ENCODE measurements around the gene RBM28.

RBM28 gene

DNA sequence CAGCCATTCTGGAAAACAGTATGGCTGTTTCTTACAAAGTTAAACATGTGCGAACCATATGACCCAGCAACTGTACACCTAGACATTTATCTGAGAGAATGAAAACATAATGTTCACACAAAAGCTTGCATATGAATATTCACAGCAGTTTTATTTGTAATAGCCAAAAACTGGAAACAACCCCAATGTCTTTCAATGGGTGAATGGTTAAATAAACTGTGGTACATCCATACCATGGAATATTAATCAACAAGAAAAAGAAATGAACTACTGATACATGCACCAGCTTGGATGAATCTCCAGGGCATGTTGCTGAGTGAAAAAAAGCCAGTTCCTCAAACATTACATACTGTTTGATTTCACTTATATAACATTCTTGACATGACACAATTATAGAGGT lies 65.3 kb downstream of the RBM28 start:
- DNase-seq, result no peak

DNA sequence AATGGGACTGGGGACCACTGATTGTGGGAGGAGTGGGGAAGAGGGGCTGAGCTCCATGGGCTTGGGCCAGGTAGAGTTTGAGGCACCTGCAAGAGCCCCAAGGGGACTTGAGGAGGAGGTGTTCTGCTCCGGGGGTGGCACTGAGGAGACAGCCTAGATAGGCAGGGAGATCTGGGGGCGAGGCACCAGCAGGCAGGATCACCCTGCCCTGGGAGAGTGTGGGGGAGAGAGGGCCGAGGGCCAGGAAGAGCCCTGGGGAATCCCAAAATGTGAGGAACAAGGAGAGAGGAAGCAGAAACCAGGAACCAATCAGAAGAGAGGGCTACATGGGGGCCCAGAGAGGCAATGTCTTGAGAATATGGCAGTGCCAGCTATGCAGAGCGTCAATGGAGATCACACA lies 68.0 kb downstream of the RBM28 start:
- DNase-seq, result no peak

DNA sequence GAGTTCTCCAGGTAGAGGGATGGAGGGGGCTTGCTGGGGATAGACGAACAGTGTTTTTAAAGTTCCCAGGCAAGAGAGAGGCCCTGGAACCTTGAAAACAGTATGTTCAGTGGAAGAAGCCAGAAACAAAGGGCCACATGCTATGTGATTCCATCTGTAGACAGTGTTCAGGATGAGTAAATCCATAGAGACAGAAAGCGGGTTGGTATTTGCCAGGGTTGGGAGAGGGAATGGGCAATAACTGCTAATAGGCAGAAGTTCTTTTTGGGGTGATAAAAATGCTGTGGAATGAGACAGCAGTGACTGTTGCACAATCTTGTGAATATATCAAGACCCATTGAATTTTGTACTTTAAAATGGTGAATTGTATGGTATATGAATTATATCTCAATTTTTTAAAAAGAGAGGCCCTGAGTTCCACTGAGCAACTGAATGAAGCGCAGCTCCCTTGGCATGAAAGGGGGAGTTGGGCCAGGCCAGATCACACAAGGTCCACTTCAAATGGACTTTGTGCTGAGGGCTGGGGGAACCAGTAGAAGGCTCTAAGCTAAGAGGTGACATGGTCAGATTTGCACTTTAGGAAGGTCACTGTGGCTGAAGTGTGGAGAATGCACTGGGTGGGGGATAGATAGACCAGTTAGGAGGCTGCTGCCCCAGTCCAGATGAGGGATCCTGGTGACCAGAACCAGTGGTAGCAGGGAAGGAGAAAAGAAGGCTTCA lies 68.7 kb downstream of the RBM28 start:
- DNase-seq, result no peak

DNA sequence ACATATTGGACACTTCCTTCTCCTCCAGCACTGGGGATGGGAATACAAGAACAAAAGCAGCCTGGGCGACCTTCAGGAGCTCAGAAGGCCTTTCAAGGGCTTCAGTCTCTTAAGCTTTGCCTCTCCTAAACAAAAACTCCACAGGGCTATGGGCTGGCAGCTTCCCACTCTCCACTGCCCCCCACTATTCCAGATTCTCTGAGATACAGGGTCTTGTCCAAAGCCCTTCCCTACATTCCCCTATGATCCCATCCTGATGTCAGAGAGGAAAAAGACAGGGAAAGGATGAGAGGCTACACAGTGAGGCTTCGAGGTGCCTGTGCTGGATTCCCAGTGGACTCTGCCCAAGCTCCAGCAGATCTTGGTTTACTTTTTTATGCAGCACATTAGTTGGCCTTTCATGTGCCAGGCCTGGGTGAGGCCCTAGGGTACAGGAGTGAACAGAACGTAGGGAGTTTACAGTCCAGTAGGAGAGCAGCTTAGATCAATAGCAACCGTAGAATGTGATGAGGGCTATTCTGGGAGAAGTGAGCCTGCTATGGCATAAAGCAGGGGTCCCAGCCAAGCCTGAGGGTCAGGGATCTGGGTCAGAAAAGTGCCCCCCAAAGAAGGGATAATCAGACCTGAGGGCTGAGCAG lies 69.3 kb downstream of the RBM28 start:
- DNase-seq, result no peak

DNA sequence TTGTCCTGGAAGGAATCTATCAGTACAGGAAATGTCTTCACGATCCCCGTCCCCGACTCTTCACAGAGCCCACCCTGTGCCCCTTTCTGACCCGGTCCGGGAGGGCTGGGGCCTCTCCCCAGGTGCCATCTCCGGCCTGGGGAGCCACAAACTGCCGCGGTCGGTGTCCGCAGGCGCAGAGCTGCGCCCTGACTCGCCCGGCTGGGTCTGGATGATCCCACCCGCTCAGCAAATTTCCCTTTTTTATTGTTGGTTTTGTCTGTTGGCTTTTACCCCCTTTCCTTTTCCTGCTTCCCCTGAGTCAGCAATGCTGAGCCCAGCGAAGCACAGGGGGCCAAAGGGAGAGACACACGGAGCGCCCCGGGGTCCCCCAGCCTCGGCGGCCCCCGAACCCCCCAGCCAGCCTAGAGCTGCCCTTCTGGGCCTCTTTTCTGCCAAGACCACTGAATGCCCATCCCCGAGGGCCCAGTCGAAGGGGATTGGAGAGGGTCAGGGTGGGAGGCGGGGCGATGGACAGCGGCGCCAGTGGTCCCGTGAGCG lies 71.7 kb downstream of the RBM28 start:
- no peak for DNase-seq

DNA sequence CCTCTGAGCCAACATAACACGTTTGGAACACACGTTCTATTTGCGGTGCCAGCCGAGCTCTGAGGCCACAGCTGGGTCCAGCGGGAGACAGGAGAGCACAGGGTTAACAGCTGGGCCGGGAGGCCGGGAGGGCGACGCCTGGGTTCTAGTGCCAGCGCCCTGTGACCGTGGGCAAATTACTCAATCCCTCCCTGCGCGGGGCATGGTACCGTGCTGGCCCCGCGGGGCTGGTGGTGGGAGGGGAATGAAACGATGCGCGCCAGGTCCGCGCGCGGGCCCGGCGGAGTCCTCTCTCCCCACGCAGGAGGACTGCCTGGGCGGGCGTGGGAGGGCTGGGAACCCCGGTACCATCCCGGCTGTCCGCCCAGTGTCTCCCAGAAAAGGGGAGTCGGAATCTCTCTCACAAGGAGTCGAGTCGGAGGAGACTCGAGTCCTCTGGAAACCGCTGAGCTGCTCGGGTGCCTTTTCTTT lies 72.2 kb downstream of the RBM28 start:
- DNase-seq, result no peak

DNA sequence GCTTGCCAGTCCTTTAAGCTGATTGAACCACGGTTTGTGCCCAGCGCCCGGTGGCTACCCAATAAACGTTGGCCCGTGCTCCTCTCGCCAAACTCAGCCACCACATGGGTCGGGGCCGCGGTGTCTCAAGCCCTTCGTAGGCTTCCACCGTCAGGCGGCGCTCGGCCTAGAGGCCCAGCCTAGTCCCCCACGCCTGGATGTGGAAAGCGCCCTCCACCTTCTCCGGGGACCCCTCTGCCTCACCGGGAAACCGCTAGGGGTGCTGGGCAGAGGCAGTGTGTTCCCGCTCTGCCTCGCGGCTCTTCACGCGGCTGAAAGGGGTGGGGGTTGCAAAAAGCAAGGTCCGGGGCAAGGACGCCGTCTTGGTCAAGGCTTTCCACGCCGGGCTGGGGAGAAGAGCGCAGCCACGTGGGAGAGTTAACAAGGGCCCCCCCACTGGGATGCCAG lies 72.9 kb downstream of the RBM28 start:
- DNase-seq, result no peak

DNA sequence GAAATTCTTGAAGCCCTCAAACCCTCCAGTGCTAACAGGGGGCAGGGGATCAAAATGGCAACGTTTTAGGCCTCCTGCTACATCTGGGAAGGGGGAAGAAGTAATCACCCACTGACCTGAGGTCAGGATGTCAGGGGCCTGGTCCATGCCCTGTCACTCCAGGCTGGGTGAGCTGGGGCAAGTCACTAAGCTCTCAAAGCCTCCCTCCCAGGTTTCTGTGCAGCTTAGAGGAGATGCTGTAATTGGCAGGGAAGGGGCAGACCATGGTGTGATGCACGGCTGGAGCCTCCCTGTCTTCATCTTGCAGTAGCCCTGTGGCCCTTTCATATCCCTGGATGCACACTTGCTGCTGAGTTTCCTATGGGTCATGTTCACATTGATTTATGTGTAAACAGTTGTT lies 75.5 kb downstream of the RBM28 start:
- peak; percentile 90 for DNase-seq

DNA sequence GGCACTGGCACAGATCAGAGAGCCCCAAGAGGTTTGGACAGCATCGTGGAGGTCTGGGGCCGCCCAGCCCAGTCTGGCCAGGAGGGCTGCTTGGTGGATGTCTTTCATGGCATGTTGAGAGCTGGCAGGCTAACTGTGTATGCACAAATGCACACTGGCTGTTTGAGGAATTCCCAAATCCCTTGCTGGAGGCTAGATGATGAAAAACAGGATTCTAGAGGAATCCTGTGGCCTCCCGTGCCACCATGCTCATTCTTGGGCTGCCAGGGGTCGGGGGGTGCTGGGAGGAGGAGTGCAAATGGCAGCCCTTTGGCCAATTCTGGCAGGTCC lies 76.1 kb downstream of the RBM28 start:
- no peak for DNase-seq

DNA sequence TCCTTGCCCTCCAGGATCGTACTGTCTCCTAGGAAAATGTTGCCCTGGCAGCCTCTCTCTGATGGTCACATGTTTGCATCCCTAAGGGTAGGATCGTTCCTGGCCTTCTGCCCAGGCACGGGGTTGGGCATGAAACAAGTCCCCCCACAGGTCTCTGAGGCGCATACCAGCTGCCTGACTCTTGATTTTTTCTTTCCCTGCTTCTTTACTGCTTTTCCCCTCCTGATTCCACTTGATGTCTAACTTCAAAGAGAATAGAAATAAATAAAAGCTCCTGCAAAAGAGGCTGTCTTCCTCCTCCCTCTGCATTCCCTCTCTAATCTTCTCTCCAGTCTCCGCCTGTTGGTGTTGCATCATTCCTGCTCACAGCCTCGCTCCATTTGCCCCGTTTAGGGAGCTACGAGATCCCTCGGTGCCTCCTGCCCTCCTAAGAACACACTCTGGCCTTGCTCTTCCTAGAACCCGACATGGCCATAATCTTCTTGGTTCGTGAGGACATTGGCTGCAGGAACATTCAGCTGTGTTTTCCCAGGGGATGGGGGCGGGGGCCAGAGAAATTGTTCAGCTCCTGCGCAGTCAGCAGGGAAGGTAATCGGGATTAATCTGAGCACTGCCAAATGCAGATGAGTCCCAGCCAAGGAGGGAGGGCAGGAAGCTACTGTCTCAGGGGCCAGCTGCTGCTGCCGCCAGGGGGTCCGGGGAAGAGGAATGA lies 76.7 kb downstream of the RBM28 start:
- peak; percentile 98 for DNase-seq

DNA sequence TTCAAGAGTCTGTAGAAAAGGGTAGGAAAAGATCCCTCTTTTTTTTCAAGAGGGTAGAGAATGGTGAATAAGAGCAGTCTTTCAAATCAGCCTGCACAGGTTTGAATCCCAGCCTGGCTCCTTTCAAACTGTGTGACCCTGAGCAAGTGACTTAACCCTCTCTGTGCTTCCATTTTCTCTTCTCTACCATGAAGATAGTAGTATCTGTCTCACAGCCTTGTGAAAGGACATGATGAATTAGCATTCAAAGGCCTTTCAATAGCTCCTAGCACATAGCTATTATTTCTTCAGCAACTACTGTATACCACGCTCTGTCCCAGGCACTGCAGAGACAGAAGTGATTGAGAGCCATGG lies 77.2 kb downstream of the RBM28 start:
- no peak for DNase-seq

DNA sequence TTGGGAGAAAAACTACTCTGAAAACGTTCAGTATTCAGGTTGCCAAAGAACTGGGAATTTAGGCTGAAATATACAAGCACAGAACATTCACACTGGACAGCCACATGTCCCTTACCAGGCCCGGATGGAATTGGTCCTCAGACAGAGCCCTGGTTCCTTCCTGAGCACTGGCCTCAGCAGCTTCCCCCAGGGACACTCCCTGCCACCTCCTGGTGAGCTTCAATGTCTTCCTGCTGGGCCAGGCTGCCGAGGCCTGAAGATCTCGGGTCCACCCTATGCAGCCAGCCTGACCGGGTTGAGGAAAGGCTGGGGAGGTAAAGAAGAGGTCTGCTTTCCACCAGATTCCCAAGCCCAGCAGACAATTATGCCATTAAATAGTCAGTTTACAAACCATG lies 77.8 kb downstream of the RBM28 start:
- DNase-seq, result no peak

DNA sequence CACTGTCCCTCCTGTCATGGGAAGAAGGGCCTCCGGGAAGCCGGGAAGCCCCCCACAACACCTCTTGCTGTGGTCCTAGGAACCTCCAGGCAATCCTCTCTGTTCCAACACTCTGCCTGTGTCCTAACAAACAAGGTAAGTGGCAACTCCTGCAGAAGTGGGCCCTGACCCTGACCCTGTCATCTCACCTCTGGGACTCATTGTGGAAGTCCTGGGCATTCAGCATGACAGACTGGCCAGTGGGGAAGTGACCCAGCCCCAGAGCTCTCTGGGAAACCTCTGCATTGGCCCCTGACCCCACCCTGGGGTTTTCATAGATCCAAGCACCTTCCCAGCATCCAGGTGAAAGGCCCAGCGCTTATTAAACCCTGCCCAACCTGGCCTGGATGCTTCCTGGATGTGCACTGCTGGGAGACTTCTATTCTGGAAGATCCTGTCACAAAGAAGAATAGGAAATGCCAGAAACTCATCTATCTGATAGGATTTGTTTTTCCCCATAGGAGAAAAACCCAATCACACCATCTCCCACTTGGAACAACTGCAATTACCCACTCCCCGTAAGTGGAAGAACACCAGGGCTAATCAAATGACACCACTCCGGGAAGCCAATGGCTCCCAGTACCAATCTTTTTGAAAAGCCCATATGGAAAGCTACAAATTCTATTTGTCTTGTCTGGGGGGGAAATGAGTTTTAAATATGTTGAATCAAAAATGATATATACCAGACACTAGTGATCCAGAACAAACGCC lies 78.4 kb downstream of the RBM28 start:
- DNase-seq, result no peak

DNA sequence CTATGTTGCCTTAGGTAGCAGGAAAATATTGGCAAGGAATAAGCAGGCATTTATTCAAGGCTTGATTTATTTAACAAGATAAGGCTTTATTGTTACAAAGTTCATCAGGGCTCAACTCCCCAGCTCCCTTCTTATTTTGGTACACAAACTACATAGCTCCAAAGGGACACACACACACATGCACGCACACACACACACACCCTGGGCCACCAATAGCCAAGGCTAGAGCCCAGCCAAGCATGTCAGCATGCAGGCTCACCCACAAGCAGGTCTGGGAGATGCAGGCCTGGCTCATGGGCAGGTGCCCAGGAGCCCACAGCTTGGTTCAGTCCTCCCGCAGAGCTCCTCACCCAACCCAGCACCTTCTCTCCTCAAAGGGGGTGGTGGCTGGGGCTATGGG lies 79.2 kb downstream of the RBM28 start:
- no peak for DNase-seq

DNA sequence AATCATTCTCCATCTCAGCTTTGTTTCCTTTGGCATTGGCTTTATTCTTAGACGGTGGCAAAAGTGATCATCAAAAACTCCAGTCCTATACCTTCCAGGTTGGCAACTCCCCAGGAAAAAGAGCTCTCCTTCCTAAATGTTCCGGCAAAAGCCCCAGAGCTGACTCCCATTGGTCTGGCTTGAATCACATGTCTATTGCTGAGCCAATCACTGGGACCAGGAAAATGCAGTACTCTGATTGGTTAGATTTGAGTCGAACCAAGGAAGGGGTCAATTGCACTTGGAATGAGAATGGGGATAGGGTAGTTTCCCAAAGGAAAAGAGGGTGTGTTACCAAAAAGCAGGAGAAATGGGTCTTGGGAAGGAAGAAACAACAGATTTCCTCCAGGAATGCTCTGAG lies 80.3 kb downstream of the RBM28 start:
- DNase-seq, result no peak

DNA sequence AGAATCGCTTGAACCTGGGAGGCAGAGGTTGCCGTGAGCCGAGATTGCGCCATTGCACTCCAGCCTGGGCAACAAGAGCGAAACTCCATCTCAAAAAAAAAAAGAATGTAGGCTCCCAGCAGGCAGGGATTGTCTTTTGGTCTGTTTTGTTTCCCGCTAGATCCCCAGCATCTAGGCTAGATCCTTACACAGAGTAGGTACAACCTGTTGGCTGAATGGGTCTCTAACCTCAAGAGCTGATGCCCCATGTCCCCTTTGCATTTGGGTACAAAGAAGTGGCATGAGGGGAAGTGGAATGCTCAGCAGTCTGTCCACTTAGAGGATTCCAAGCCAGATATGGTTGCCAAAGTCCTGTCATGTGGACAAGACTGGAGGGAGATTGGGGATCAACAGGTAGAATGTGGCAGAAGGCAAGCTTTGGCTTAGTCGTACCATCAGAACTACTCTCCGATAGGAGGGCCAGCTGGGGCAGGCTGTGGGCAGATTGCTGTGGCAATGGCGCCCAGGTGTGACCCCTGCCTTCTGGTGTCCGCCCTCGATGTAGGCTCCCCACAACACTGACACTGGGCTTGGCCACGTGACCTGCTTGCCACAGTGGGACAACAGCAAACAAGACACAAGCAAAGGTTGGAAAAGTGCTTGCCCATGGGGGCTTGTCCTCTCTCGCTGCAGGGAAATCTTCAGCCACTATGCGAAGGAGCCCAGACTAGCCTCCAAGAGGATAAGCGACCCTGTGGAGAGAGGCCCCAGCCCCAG lies 81.3 kb downstream of the RBM28 start:
- DNase-seq, result no peak

DNA sequence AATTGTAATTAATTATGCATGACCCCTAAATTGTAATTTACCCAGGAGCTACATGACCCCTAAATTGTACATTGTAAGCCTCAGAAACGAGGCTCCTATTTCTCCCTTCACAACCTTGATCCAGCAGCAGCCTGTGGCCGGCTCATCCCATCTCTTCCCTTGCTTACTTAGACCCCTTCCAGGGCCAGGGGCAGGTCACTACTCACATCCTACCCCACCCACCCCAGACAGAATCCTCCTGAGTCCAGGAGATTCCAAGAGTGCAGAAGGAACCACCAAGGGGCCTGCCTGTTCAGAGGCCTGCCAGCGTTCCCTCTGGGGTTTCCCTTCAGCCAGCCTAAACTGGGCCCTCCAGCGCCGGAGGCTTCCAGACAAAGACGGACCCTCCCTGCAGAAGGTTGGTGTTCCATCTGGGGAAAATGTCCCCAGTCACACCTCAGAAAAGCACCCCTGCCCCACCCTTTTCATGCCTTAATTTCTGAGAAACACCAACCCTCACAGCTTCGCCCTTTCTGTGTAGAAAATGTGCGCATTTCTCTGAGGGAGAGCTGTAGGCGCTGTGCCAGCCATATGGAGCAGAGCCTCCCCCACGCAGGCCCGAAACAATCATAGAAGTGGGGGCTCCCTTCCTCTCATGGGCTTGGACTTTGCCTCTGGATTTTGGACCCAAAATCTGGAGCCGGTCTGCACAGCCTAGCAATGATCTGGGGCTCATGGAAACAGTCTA lies 83.5 kb downstream of the RBM28 start:
- DNase-seq, result no peak

DNA sequence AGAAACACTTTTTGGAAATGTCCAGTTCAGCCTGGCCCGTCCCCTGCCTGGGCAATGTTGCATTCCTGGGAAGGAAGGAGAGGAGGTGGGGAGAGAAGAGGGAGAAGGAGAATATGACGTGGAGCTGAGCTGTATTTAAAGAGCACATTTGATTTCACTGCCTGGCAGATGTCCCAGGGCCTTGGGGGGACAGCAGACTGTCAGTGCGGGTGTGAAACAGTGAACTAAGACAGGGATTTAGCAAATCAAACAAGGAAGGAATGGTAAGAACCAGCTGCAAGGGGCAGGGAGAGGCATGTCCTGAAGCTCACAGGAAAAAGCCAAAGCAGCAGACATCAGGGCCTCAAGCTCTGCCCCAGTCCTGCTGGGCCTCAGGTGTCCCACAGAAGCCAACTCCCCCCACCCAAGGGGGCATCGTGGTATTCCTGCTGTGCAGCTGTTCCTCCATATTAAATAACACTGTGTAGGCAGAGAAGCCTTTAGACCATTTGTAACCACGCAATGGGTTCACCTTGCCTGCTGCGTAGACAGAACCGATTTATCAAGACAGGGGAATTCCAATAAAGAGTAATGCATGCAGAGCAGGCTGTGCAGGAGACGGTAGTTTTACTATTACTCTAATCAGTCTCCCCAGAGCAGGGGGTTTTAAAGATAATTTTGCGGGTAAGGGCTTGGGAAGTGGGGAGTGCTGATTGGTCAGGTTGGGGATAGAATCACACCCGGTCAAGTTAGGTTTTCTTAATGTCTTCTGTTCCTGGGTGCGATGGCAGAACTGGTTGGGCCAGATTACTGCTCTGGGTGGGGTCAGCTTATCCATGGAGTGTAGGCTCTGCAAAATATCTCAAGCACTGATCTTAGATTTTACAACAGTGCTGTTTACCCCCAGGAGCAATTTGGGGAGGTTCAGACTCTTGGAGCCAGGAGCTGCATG lies 84.3 kb downstream of the RBM28 start:
- peak; percentile 88 for DNase-seq

DNA sequence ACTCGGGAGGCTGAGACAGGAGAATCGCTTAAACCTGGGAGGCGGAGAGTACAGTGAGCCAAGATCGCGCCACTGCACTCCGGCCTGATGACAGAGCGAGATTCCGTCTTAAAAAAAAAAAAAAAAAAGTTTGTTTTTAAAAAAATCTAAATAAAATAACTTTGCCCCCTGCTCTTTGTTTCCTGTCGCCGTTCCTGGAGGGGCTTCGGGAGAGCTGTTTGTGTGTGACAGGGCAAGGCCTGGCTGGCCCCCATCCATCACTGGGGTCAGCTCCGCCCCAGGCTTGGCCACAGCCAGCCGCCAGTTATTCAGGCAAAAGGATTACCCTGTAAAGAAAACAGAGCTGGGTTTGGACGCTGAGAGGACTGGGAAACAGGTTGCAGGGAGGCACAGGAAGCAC lies 86.2 kb downstream of the RBM28 start:
- DNase-seq, result no peak

DNA sequence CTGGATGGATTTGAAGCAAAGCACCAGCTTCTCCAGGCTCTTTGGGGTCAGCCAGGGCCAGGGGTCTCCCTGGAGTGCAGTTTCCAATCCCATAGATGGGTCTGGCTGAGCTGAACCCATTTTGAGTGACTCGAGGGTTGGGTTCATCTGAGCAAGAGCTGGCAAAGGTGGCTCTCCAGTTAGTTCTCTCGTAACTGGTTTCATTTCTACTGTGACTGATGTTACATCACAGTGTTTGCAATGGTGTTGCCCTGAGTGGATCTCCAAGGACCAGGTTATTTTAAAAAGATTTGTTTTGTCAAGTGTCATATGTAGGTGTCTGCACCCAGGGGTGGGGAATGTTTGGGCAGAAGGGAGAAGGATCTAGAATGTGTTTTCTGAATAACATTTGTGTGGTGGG lies 88.4 kb downstream of the RBM28 start:
- no peak for DNase-seq

DNA sequence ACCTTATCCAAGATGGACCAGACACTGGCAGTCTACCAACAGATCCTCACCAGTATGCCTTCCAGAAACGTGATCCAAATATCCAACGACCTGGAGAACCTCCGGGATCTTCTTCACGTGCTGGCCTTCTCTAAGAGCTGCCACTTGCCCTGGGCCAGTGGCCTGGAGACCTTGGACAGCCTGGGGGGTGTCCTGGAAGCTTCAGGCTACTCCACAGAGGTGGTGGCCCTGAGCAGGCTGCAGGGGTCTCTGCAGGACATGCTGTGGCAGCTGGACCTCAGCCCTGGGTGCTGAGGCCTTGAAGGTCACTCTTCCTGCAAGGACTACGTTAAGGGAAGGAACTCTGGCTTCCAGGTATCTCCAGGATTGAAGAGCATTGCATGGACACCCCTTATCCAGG lies 89.2 kb downstream of the RBM28 start:
- no peak for DNase-seq
